H1 (cell line): ENCODE measurements around the gene SEMA4D. TPM values are rescaled to one million over a fixed set of nuclear protein-coding genes. Genes with fewer than 3 reads are reported as not detected.

Experiments
- CBX5 ChIP-seq: fragments of 300-800, 300-1000 bp; sonication (generic); IDR thresholded peaks from 2 replicates; pipeline ENCODE4 v1.7.1; 2016; ENCODE audit warnings: antibody characterized with exemption, low read length, low read depth
- CBX8 ChIP-seq: fragments of 300-800, 300-1000 bp; sonication (generic); IDR thresholded peaks from 2 replicates; pipeline ENCODE4 v1.7.1; 2016; ENCODE audit warnings: low read depth, low read length, borderline replicate concordance
- CHD1 ChIP-seq: IDR thresholded peaks from 2 replicates; pipeline ENCODE4 v1.6.1; 2012; ENCODE audit warnings: low read depth, low read length, improper control_type of control experiment
- CREB1 ChIP-seq: IDR thresholded peaks from 2 replicates; pipeline ENCODE4 v1.6.1; 2012; ENCODE audit warnings: inconsistent platforms
- HDAC2 ChIP-seq, 2 experiments: fragments of 300-600 bp in 1 of 2; sonication (generic) in 1 of 2; IDR thresholded peaks; 2 replicates each; pipeline ENCODE4 v1.6.1; 2011 to 2012; ENCODE audit warnings: low read depth in 2 of 2, low read length in 2 of 2, mild to moderate bottlenecking in 2 of 2, moderate library complexity in 2 of 2, borderline replicate concordance in 1 of 2, inconsistent platforms in 1 of 2
- RXRA ChIP-seq: IDR thresholded peaks from 2 replicates; pipeline ENCODE4 v1.6.1; 2011; ENCODE audit warnings: low read depth, mild to moderate bottlenecking, low read length, moderate library complexity; ENCODE audit not compliant: insufficient read depth
- polyA plus RNA-seq, 7 experiments: library from polyadenylated mRNA; depleted of rRNA in 3 of 7; stranded (reverse) in 5 of 7; unstranded in 2 of 7; fragments of >200 nt in 5 of 7; fragments of 200-250 nt in 2 of 7; gene quantifications; 1 replicate in 5 of 7; 2 replicates in 1 of 7; 4 replicates in 1 of 7; pipeline versions ENCODE4 v1.2.1 to v1.2.3, GENCODE V29; 2011 to 2013; ENCODE audit warnings: missing spikeins in 2 of 7, mixed read lengths in 2 of 7
- total RNA-seq: library from RNA; stranded (reverse); fragmentation: NEBNext Ultra II Directional; extraction: Animal tissue kit (Norgen Biotek cat#: 25700); gene quantifications from 2 replicates; pipeline ENCODE4 v1.2.1, GENCODE V29; 2021

SEMA4D gene
- total and polyA plus RNA-seq, 2 of the 8 experiments (the other 6 are each of a cell fraction or from before 2014, with no cell fraction given) = 21.0 to 70.4 TPM

GRCh38 chr9:89442501-89442978, 55.4 kb downstream of the SEMA4D start (continued):
- no peak for TF ChIP-seq CREB1
- no peak for TF ChIP-seq CHD1
- TF ChIP-seq RXRA = no peak
- no peak for TF ChIP-seq CBX8
- no peak for TF ChIP-seq CBX5
- TF ChIP-seq HDAC2 (IDR thresholded peaks at IDR 0.05; ENCODE audit: borderline replicate concordance in 1 of 2, low read depth in 2 of 2, low read length in 2 of 2) = no peak
